ENCODE measurements around the gene LAG3. TPM values are rescaled to one million over a fixed set of nuclear protein-coding genes. Genes with fewer than 3 reads are reported as not detected.

The LAG3 gene
- total RNA-seq, 1 experiment from 2014 or later = 2.2 TPM

GRCh38 chr12:6824901-6825381, 52.6 kb downstream of the LAG3 start:
- Histone ChIP-seq H3K4me1 (ENCODE audit: insufficient read depth, low read length) (peaks cover 3% of the 10 kb centered on the region; the same call in 1 of the 2 replicates), H2AK5ac (ENCODE audit: insufficient read length, low read length) (no peak overlapping the region), H2BK15ac (ENCODE audit: low read depth, low read length) (no peak overlapping the region), H3K27ac (ENCODE audit: insufficient read length, low read depth, low read length) (no peak overlapping the region), H2AFZ (ENCODE audit: low read length) (no peak overlapping the region), H3K23me2 (ENCODE audit: insufficient read length, low read depth, low read length, poor library complexity, severe bottlenecking) (peaks cover 22% of the 10 kb centered on the region), H4K8ac (replicated peaks; ENCODE audit: insufficient read length, low read depth, low read length) (no peak overlapping the region), H4K91ac (ENCODE audit: insufficient read length, low read depth, low read length) (no peak overlapping the region), H2BK5ac (ENCODE audit: insufficient read length, low read length) (no peak overlapping the region), H4K20me1 (ENCODE audit: control insufficient read depth, insufficient read depth, insufficient read length) (peaks cover 6% of the 10 kb centered on the region), H3T11ph (ENCODE audit: low read length) (no peak overlapping the region), H3K18ac (ENCODE audit: insufficient read length, low read depth, low read length) (no peak overlapping the region), H3K4me2 (ENCODE audit: insufficient read depth, insufficient read length, low read length) (peak overlapping the region; percentile 81), H2BK120ac (ENCODE audit: low read depth, low read length, poor library complexity, severe bottlenecking) (no peak overlapping the region), H3K27me3 (ENCODE audit: insufficient read depth, low read length) (peaks cover under 1% of the 10 kb centered on the region; the same call in 1 of the 2 replicates), H2BK12ac (ENCODE audit: insufficient read length, low read depth, low read length) (no peak overlapping the region), H3K14ac (ENCODE audit: insufficient read depth, low read length) (no peak overlapping the region), H3K56ac (ENCODE audit: insufficient read length, low read depth, low read length) (no peak overlapping the region), H3K79me2 (ENCODE audit: insufficient read depth, low read length) (peaks cover 1% of the 10 kb centered on the region; the same call in 1 of the 2 replicates), H3K4ac (ENCODE audit: low read depth, low read length) (no peak overlapping the region), H3K79me1 (ENCODE audit: insufficient read depth, low read depth, low read length, poor library complexity, severe bottlenecking) (no peaks in the 10 kb centered on the region), H3K23ac (ENCODE audit: insufficient read length, low read depth, low read length) (no peak overlapping the region), H3K9me3 (ENCODE audit: control insufficient read depth, low read depth, low read length) (no peaks in the 10 kb centered on the region), H3K9ac (ENCODE audit: extremely low read depth, insufficient read length, low read length) (no peak overlapping the region), H4K5ac (ENCODE audit: insufficient read length, low read depth, low read length) (no peak overlapping the region), H2BK20ac (ENCODE audit: low read depth, low read length, poor library complexity, severe bottlenecking) (no peak overlapping the region)
- Mint-ChIP-seq H3K27me3 (ENCODE audit: low read depth) (peaks cover 47% of the 10 kb centered on the region), H3K36me3 (ENCODE audit: insufficient read depth in 1 of 3, low read depth in 3 of 3) (peaks cover 10 to 15% (median 12%) of the 10 kb centered on the region in 3 experiments; a peak in 6 of 7 replicates), H3K4me3 (peak overlapping the region; percentile 54 to 62; a peak in 4 of 5 replicates), H3K27ac (peak overlapping the region in 1 of 3 experiments; percentile 28; a peak in 1 of 7 replicates), H3K4me1 (peaks cover 54 to 66% of the 10 kb centered on the region in 2 experiments), H3K9me3 (no peaks in the 10 kb centered on the region)
- TF ChIP-seq CTCF (conservative IDR thresholded peaks at IDR 0.05) = no peak
- DNase-seq = peak; percentile 61
- no CpG with 5 or more reads among the region's 12 CpGs for WGBS (ENCODE audit: extremely low coverage, insufficient read length, low lambda C conversion rate)
